ENCODE measurements around the gene ADORA2A. TPM values are rescaled to one million over a fixed set of nuclear protein-coding genes. Genes with fewer than 3 reads are reported as not detected.
A peak's percentile ranks its signal among the peaks of the same experiment; 100 is the strongest.

The ADORA2A gene
- total RNA-seq (10 to 100 TPM in 1 of 2 donors, 1 to 10 TPM in 1; 10.0 to 35.6 TPM), polyA plus RNA-seq (10 to 100 TPM in 1 of 2 donors, 1 to 10 TPM in 1; 5.5 to 54.9 TPM)
- long read RNA-seq, donor 1, partial matches to known transcripts: 0 of 4 reads
- long read RNA-seq, donor 1, other reads (novel, unspliced or antisense): 0 of 4 reads
- long read RNA-seq, donor 2, partial matches to known transcripts: 0 of 1 reads
- long read RNA-seq, donor 2, other reads (novel, unspliced or antisense): 0 of 1 reads
- long read RNA-seq, donor 3, partial matches to known transcripts: 0 of 2 reads
- long read RNA-seq, donor 3, other reads (novel, unspliced or antisense): 0 of 2 reads
- long read RNA-seq, donor 4, partial matches to known transcripts: 0 of 1 reads
- long read RNA-seq, donor 4, other reads (novel, unspliced or antisense): 0 of 1 reads
- long read RNA-seq, donor 5, partial matches to known transcripts: 0 of 3 reads
- long read RNA-seq, donor 5, other reads (novel, unspliced or antisense): 0 of 3 reads

DNA sequence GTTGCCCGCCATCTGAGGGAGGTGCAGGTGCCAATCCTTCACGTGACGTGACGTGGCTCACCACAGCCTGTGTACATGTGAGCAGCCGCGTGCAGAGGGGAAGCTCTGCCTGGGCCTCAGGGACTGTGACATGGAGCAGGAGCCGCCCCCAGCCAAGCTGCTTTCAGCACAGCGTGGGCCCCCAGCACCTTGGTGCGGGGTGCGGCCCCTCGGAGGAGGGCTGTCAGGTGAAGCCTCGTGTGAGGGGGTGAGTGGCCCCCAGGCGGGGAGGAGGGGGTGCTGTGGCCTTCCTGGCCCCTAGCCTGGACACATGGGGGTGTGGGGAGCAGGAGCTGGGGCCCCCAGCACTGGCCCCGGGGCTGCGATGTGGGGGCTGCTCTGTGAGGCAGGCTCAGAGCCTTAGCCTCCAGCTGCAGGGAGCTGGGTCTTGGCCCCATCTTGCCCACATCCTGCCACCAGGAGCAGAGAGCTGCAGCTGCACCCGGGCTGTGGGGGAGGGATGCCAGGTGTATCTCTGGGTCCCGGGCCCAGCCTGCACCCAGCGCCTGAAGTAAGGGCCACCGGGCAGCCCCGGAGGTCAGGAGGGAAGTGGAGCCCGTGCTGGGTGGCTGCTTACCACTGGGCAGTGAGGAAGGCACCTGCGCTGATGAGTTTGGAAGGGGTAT is at the start of gene ADORA2A:
Gene ADORA2A, plus strand, starts transcription at position 100 of the 665 bp plus-strand sequence. CDS start 5,806 bp downstream, outside the sequence.
- ATAC-seq (ENCODE audit: insufficient read depth, low FRiP score): no peak
- peak within 1 kb of the TSS in 1 of 2 donors; percentile 27 for H3K27ac ChIP-seq (ENCODE audit: low read depth in 1 of 2, low read length in 1 of 2)
- H3K9me3 ChIP-seq (ENCODE audit: control insufficient read depth in 4 of 4, insufficient read depth in 3 of 4, low read length in 3 of 4): no peaks in the 10 kb centered on the region
- DNase-seq: no peak
- TF ChIP-seq, protein P1, sequence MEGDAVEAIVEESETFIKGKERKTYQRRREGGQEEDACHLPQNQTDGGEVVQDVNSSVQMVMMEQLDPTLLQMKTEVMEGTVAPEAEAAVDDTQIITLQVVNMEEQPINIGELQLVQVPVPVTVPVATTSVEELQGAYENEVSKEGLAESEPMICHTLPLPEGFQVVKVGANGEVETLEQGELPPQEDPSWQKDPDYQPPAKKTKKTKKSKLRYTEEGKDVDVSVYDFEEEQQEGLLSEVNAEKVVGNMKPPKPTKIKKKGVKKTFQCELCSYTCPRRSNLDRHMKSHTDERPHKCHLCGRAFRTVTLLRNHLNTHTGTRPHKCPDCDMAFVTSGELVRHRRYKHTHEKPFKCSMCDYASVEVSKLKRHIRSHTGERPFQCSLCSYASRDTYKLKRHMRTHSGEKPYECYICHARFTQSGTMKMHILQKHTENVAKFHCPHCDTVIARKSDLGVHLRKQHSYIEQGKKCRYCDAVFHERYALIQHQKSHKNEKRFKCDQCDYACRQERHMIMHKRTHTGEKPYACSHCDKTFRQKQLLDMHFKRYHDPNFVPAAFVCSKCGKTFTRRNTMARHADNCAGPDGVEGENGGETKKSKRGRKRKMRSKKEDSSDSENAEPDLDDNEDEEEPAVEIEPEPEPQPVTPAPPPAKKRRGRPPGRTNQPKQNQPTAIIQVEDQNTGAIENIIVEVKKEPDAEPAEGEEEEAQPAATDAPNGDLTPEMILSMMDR (IDR thresholded peaks at IDR 0.05; ENCODE audit: control extremely low read depth, extremely low read depth): no peak
- 32 to 73% methylated on average over 21 to 22 of the region's 22 CpGs for WGBS, 2 donors
- H3K27me3 ChIP-seq (ENCODE audit: control insufficient read depth in 3 of 3, insufficient read depth in 3 of 3, low read length in 2 of 3): peaks cover 0 to 15% (median 0%) of the 10 kb centered on the region in 3 donors
- H3K36me3 ChIP-seq (ENCODE audit: control insufficient read depth in 4 of 4, insufficient read depth in 4 of 4, low read length in 4 of 4): no peaks in the 10 kb centered on the region
- no peak within 1 kb of the TSS for H3K9ac ChIP-seq (ENCODE audit: insufficient read depth in 1 of 2, low read length in 2 of 2)
- H3K4me1 ChIP-seq (ENCODE audit: control insufficient read depth in 5 of 5, insufficient read depth in 5 of 5, low read length in 5 of 5): peaks cover 0 to 25% (median 16%) of the 10 kb centered on the region in 5 donors
- no peak within 1 kb of the TSS for H3K4me3 ChIP-seq

DNA sequence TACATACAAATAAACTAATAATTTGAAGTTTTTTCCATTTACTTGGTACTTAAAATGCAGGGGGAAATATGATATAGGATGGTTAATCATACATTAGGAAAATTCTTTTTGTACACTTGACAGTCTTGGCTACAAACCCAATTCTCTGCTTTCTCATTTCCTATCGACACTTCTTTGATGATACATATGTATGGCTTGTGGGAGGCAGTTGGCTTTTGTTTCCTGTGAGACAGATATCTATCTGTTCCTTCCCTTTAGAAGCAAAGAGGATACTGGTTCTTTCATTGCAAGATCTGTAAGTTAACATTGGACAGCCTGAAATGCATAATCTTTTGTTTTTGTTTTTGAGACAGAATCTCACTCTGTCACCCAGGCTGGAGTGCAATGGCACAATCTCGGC is 47.9 kb upstream of the ADORA2A start:
- Histone ChIP-seq H3K36me3 (ENCODE audit: control insufficient read depth in 4 of 4, insufficient read depth in 4 of 4, low read length in 4 of 4) (peaks cover 5 to 45% (median 26%) of the 10 kb centered on the region in 4 donors), H3K9me3 (ENCODE audit: control insufficient read depth in 4 of 4, insufficient read depth in 3 of 4, low read length in 3 of 4) (peaks cover 0 to 2% (median 0%) of the 10 kb centered on the region in 4 donors), H3K9ac (ENCODE audit: insufficient read depth in 1 of 2, low read length in 2 of 2) (no peak overlapping the region), H3K4me3 (no peak overlapping the region), H3K27me3 (ENCODE audit: control insufficient read depth in 3 of 3, insufficient read depth in 3 of 3, low read length in 2 of 3) (no peaks in the 10 kb centered on the region), H3K27ac (ENCODE audit: low read depth in 1 of 2, low read length in 1 of 2) (no peak overlapping the region), H3K4me1 (ENCODE audit: control insufficient read depth in 5 of 5, insufficient read depth in 5 of 5, low read length in 5 of 5) (no peaks in the 10 kb centered on the region)
- TF ChIP-seq, protein P1 (IDR thresholded peaks at IDR 0.05; ENCODE audit: control extremely low read depth, extremely low read depth): no peak
- ATAC-seq (ENCODE audit: insufficient read depth, low FRiP score) (no peak), DNase-seq (no peak)
- WGBS, 2 donors: 14 to 34% methylated on average over 2 of the region's 2 CpGs

DNA sequence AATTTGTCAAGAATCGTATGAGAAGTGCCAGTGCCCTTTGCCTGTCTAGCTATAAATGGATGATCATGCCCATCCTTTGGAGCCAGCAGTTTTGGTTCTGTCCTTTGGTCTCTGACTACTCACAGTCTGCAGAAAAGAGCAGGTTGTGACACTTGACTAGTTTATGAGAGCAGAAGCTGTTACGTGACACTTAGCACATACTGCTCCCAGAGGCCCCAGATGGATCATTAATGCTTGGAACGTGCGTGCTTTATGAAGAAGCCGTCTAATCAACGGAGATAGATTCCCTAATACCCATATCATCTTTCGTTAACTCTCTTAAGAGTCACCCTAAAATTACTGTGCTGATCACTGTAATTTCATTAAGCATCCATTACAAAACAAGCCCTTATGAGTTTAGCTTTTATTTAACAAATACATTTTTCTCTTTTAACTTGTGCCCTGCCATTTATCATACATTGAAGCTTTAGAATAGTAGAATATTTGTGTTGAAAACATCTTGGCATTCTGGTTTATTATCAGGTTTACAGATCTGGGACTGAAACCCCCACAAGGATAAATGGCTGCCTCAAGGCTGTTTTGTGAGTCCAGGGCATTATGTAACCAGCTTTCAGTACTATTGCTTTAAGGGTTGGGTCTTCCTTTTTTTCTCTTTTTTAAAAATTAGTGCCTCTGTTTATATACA is 47.0 kb upstream of the ADORA2A start:
- no peak for DNase-seq
- Histone ChIP-seq H3K9ac (ENCODE audit: insufficient read depth in 1 of 2, low read length in 2 of 2) (no peak overlapping the region), H3K27ac (ENCODE audit: low read depth in 1 of 2, low read length in 1 of 2) (no peak overlapping the region), H3K36me3 (ENCODE audit: control insufficient read depth in 4 of 4, insufficient read depth in 4 of 4, low read length in 4 of 4) (peaks cover 5 to 39% (median 22%) of the 10 kb centered on the region in 4 donors), H3K4me1 (ENCODE audit: control insufficient read depth in 5 of 5, insufficient read depth in 5 of 5, low read length in 5 of 5) (no peaks in the 10 kb centered on the region), H3K4me3 (no peak overlapping the region), H3K27me3 (ENCODE audit: control insufficient read depth in 3 of 3, insufficient read depth in 3 of 3, low read length in 2 of 3) (no peaks in the 10 kb centered on the region), H3K9me3 (ENCODE audit: control insufficient read depth in 4 of 4, insufficient read depth in 3 of 4, low read length in 3 of 4) (peaks cover 0 to 2% (median 0%) of the 10 kb centered on the region in 4 donors)
- no peak for ATAC-seq (ENCODE audit: insufficient read depth, low FRiP score)
- 82 to 91% methylated on average over 7 of the region's 7 CpGs for whole genome bisulfite sequencing, 2 donors
- TF ChIP-seq, protein P1 (IDR thresholded peaks at IDR 0.05; ENCODE audit: control extremely low read depth, extremely low read depth): no peak
